Adrenal gland (tissue), 5 donors: ENCODE results near the gene KCNAB1.

Experiments used
- CTCF ChIP-seq, 6 experiments: fragments of 450-650 bp in 4 of 6; fragments of 200-600 bp in 2 of 6; sonication (generic) in 1 of 6; IDR thresholded peaks; 1 replicate in 5 of 6; 2 replicates in 1 of 6; pipeline versions ENCODE4 v1.5.1 to v1.8.0; 2016 to 2021; ENCODE audit warnings: antibody characterized with exemption in 6 of 6, mild to moderate bottlenecking in 2 of 6, moderate library complexity in 1 of 6
- POLR2A ChIP-seq, 2 donors: fragments of 450-650 bp; IDR thresholded peaks; one replicate each; pipeline ENCODE4 v1.6.1; 2017; ENCODE audit warnings: antibody characterized with exemption in 2 of 2, mild to moderate bottlenecking in 2 of 2, moderate library complexity in 1 of 2
- donor health status: DM: no; HTN: no; CAD: no.

DNA sequence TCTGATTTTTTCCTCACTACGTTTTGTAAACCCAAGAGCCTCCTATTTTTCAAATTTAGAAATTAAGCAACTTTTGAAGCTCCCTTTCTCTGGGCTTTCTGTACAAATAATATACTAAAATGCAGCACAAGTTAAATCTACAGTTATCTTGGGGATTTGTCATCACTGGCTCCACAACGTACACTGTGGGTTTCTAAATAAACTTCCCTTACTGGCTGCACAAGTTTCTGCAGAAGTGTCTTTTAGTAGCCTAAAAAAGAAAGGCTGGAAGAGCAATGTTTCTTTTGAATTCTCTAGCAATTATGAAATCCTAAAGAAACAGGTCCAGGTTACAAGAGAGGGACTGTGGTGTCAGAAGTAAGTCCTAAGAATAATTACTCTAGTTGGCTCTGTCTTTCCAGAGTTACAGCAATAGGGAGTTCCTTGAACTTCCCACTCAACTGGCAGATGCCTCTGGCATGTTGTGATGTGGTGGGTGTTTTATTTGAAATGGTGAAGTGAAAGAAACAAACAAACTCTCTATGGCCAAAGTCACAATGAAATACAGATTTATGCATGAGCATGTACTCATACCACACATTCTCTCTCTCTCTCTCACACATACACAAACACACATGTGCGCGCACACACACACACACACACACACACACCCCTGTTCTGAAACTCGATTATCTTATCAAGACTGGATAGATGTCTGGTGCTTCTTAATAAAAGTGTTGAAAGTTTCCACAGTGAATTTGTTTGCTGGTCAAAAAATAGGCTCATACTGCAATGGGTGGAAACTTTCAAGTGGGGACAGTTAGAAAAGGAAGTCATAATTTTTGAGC lies 236.4 kb downstream of the KCNAB1 start:
- no peak for TF ChIP-seq CTCF (IDR thresholded peaks at IDR 0.05)
- no peak for TF ChIP-seq POLR2A (IDR thresholded peaks at IDR 0.05)
